ENCODE data around the gene ADO.

- TF ChIP-seq SMAD1 (IDR thresholded peaks at IDR 0.05; ENCODE audit: low read depth, partially characterized antibody), result no peak
- TF ChIP-seq MTA3 (IDR thresholded peaks at IDR 0.05; ENCODE audit: borderline replicate concordance, low read length), result no peak
- TF ChIP-seq ATF7 (IDR thresholded peaks at IDR 0.05; ENCODE audit: low read depth), result no peak
- TF ChIP-seq FOXM1 (IDR thresholded peaks at IDR 0.05; ENCODE audit: low read depth, low read length), result no peak
- TF ChIP-seq, protein P1, sequence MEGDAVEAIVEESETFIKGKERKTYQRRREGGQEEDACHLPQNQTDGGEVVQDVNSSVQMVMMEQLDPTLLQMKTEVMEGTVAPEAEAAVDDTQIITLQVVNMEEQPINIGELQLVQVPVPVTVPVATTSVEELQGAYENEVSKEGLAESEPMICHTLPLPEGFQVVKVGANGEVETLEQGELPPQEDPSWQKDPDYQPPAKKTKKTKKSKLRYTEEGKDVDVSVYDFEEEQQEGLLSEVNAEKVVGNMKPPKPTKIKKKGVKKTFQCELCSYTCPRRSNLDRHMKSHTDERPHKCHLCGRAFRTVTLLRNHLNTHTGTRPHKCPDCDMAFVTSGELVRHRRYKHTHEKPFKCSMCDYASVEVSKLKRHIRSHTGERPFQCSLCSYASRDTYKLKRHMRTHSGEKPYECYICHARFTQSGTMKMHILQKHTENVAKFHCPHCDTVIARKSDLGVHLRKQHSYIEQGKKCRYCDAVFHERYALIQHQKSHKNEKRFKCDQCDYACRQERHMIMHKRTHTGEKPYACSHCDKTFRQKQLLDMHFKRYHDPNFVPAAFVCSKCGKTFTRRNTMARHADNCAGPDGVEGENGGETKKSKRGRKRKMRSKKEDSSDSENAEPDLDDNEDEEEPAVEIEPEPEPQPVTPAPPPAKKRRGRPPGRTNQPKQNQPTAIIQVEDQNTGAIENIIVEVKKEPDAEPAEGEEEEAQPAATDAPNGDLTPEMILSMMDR (IDR thresholded peaks at IDR 0.05 in 2 of 3, conservative IDR thresholded peaks at IDR 0.05 in 1 of 3; ENCODE audit: control insufficient read depth in 2 of 3, extremely low read depth in 1 of 3, insufficient read depth in 1 of 3, low read depth in 3 of 3, low read length in 3 of 3), result no peak
- TF ChIP-seq POLR2A (IDR thresholded peaks at IDR 0.05; ENCODE audit: low read depth, low read length), result no peak; the same call in 1 of the 2 replicates
- TF ChIP-seq, protein P2, sequence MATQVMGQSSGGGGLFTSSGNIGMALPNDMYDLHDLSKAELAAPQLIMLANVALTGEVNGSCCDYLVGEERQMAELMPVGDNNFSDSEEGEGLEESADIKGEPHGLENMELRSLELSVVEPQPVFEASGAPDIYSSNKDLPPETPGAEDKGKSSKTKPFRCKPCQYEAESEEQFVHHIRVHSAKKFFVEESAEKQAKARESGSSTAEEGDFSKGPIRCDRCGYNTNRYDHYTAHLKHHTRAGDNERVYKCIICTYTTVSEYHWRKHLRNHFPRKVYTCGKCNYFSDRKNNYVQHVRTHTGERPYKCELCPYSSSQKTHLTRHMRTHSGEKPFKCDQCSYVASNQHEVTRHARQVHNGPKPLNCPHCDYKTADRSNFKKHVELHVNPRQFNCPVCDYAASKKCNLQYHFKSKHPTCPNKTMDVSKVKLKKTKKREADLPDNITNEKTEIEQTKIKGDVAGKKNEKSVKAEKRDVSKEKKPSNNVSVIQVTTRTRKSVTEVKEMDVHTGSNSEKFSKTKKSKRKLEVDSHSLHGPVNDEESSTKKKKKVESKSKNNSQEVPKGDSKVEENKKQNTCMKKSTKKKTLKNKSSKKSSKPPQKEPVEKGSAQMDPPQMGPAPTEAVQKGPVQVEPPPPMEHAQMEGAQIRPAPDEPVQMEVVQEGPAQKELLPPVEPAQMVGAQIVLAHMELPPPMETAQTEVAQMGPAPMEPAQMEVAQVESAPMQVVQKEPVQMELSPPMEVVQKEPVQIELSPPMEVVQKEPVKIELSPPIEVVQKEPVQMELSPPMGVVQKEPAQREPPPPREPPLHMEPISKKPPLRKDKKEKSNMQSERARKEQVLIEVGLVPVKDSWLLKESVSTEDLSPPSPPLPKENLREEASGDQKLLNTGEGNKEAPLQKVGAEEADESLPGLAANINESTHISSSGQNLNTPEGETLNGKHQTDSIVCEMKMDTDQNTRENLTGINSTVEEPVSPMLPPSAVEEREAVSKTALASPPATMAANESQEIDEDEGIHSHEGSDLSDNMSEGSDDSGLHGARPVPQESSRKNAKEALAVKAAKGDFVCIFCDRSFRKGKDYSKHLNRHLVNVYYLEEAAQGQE (IDR thresholded peaks at IDR 0.05; ENCODE audit: low read depth, low read length), result peak; percentile 57; the same call in 1 of the 2 replicates
- no peak for TF ChIP-seq TAF1 (IDR thresholded peaks at IDR 0.05; ENCODE audit: borderline replicate concordance, low read depth, low read length)
- TF ChIP-seq NR2C2 (IDR thresholded peaks at IDR 0.05; ENCODE audit: borderline replicate concordance, control insufficient read depth, insufficient read length, low read depth), result no peak
- TF ChIP-seq, protein P3, sequence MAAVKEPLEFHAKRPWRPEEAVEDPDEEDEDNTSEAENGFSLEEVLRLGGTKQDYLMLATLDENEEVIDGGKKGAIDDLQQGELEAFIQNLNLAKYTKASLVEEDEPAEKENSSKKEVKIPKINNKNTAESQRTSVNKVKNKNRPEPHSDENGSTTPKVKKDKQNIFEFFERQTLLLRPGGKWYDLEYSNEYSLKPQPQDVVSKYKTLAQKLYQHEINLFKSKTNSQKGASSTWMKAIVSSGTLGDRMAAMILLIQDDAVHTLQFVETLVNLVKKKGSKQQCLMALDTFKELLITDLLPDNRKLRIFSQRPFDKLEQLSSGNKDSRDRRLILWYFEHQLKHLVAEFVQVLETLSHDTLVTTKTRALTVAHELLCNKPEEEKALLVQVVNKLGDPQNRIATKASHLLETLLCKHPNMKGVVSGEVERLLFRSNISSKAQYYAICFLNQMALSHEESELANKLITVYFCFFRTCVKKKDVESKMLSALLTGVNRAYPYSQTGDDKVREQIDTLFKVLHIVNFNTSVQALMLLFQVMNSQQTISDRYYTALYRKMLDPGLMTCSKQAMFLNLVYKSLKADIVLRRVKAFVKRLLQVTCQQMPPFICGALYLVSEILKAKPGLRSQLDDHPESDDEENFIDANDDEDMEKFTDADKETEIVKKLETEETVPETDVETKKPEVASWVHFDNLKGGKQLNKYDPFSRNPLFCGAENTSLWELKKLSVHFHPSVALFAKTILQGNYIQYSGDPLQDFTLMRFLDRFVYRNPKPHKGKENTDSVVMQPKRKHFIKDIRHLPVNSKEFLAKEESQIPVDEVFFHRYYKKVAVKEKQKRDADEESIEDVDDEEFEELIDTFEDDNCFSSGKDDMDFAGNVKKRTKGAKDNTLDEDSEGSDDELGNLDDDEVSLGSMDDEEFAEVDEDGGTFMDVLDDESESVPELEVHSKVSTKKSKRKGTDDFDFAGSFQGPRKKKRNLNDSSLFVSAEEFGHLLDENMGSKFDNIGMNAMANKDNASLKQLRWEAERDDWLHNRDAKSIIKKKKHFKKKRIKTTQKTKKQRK (IDR thresholded peaks at IDR 0.05; ENCODE audit: low read depth, low read length), result no peak
- no peak for TF ChIP-seq RELB (IDR thresholded peaks at IDR 0.05; ENCODE audit: low read depth)
- no peak for TF ChIP-seq EZH2 (IDR thresholded peaks at IDR 0.05; ENCODE audit: borderline replicate concordance, control insufficient read depth, low read depth, low read length)
- no peak for TF ChIP-seq ZNF274 (IDR thresholded peaks at IDR 0.05; ENCODE audit: insufficient read depth, insufficient read length)
Measured at GRCh38 chr10:62805231-62806099, 945 bp downstream of the ADO start.
